Stimulated activated CD4-positive, alpha-beta T cell treated with anti-CD3 and anti-CD28 coated beads, Interleukin-12 subunit alpha, Interleukin-12 subunit beta, amount 100 ng/mL, for 48 hours (primary cell): ENCODE results near the gene PHKA2.
"Not testable (repeated sequence)": the region's sequence is repeated elsewhere in the genome, so short reads cannot be mapped to it uniquely, and the experiment has no call there.

ENCODE experiments used
- DNase-seq, 3 donors: peaks; one replicate each; pipeline ENCODE4 v3.0.0-alpha.2; 2020; ENCODE audit warnings: low read depth in 2 of 3, low spot score in 1 of 3

The PHKA2 gene, protein sequence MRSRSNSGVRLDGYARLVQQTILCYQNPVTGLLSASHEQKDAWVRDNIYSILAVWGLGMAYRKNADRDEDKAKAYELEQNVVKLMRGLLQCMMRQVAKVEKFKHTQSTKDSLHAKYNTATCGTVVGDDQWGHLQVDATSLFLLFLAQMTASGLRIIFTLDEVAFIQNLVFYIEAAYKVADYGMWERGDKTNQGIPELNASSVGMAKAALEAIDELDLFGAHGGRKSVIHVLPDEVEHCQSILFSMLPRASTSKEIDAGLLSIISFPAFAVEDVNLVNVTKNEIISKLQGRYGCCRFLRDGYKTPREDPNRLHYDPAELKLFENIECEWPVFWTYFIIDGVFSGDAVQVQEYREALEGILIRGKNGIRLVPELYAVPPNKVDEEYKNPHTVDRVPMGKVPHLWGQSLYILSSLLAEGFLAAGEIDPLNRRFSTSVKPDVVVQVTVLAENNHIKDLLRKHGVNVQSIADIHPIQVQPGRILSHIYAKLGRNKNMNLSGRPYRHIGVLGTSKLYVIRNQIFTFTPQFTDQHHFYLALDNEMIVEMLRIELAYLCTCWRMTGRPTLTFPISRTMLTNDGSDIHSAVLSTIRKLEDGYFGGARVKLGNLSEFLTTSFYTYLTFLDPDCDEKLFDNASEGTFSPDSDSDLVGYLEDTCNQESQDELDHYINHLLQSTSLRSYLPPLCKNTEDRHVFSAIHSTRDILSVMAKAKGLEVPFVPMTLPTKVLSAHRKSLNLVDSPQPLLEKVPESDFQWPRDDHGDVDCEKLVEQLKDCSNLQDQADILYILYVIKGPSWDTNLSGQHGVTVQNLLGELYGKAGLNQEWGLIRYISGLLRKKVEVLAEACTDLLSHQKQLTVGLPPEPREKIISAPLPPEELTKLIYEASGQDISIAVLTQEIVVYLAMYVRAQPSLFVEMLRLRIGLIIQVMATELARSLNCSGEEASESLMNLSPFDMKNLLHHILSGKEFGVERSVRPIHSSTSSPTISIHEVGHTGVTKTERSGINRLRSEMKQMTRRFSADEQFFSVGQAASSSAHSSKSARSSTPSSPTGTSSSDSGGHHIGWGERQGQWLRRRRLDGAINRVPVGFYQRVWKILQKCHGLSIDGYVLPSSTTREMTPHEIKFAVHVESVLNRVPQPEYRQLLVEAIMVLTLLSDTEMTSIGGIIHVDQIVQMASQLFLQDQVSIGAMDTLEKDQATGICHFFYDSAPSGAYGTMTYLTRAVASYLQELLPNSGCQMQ

DNA sequence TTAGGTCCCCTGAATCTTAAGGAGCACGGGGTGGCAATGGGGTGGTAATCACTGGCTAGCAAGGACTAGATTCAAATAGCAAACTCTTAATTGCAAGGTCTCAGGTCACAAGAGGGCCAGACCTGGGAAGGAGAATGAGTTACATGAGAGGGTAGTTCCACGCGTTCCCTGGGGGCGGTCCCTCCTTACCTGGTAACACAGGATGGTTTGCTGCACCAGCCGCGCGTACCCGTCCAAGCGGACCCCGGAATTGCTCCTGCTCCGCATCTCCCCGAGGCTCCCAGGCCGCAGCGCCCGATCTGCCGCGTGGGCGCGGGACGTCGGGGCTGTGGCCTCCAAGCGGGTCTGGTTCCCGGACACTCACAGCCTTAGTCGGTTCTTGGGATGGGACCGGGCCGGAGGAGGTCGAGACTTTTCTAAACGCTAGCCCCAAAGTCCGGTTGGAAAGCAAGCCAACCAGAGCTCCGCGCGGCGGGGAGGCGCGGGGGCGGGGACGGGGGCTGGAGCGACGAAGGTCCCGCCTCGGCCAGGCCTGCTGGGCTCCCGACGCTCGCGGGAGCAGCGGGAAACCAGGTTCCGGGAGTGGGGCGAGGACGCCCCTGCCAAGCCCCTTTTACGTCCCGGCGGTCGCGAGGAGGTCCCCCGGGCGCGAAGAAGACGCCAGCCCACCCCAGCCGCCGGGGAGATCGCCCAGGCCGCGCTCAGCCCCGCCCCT lies at the start of gene PHKA2:
Gene PHKA2, minus strand, starts transcription at position 449 of the 715 bp plus-strand sequence. Its CDS starts 182 bp downstream, at position 267.
- peak in 2 of 3 donors; percentile 17 to 31 for DNase-seq

DNA sequence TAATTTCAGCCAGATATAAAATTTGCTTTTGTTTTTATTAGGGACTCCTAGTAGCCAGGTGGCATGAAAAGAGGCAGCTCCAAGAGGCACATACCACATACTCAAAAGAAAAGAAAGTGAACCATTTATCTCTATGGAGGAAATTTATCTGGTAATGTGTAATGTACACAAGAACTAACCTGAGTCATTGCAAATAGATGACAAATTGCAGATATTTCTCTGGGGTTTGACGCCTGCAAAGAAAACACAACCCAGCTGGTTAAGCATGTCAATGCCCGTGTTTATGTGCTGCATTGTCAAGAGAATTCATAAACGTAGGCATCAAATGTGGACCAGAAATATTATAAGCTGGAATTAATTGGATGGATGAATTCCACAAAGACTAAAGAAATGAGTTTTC lies 46.9 kb upstream of the PHKA2 start:
- no peak for DNase-seq

DNA sequence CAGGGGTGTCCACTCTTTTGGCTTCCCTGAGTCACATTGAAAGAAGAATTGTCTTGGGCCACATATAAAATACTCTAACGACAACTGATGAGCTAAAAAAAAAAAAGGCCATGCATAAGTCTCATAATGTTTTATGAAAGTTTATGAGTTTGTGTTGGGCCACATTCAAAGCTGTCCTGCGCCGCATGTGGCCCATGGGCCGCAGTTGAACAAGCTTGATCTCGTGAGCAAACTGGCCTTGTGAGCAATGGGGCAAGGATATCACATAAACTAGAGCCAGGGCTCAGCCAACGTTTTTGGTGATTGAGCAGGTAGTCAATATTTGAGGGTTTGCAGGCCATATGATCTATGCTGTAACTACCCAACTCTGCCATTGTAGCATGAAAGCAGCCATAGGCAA lies 44.6 kb upstream of the PHKA2 start:
- no peak for DNase-seq

- no peak for DNase-seq
These were observed 40.5 kb upstream of the PHKA2 start for GRCh38 chrX:19024366-19024765.

DNA sequence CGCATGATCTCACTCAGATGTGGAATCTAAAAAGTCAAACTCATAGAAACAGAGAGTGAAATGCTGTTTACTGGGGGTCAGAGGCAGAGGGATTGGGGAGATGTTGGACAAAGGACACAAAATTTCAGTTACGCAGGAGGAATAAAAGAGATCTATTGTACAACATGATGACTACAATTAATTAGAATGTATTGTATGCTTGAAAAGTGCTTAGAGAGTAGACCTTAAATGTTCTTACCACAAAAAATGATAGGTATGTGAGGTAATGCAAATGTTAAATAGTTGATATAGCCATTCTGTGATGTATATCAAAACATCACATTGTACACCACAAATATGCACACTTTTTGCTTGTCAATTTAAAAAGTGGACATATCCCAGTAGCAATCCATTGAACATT lies 36.1 kb upstream of the PHKA2 start:
- no peak for DNase-seq

- no peak for DNase-seq
These were observed 33.4 kb upstream of the PHKA2 start for GRCh38 chrX:19017271-19017670.

DNA sequence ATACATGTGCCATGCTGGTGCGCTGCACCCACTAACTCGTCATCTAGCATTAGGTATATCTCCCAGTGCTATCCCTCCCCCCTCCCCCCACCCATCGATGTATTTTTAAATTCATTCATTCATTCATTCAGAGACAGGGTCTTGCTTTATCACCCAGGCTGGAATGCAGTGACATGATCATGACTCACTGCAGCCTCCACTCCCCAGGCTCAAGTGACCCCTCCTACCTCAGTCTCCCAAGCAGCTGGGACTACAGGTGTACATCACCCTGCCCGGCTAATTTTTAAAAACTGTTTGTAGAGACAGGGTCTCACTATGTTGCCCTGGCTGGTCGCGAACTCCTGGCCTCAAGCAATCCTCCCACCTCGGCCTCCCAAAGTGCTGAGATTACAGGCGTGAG lies 32.7 kb upstream of the PHKA2 start:
- not testable (repeated sequence) for DNase-seq

- no peak for DNase-seq
These were observed 24.0 kb upstream of the PHKA2 start for GRCh38 chrX:19007868-19008267.

DNA sequence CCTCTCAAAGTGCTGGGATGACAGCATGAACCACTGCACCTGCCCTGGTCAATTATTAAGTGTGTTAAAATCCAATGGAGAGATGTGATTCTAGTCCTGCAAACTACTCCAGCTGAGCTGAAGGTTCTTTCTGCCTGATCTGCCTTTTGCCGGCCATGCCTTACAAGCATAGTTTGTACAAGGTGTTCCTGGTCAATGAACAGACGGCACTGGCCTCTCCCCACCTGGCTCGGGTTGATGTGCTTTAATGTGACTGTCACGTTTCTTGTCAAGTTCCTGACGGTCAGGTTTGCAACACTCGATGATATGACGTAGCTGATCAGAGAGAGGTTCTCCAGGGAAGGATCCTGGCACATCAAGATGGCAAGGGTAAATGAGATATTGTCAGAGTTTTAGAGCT lies 23.1 kb upstream of the PHKA2 start:
- no peak for DNase-seq

- no peak for DNase-seq
These were observed 22.0 kb upstream of the PHKA2 start for GRCh38 chrX:19005909-19006308.

DNA sequence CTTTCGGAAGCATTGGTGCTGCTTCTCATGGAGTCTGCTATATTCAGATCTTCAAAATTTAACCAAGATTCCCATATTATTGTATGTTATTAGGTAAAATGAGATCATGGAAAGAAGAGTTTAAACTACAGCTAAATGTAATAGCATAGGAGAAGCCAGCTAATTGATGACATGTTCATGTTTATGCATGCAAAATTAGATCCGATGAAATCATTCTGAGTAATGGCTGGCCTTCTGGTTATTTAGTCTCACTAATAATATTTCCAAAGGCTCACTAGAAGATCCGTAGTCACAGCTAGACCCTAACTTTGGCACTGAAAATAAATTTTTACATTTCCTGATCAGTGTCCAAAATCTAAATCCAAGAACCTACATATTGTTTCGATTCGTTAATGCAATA lies 19.8 kb upstream of the PHKA2 start:
- DNase-seq: no peak

DNA sequence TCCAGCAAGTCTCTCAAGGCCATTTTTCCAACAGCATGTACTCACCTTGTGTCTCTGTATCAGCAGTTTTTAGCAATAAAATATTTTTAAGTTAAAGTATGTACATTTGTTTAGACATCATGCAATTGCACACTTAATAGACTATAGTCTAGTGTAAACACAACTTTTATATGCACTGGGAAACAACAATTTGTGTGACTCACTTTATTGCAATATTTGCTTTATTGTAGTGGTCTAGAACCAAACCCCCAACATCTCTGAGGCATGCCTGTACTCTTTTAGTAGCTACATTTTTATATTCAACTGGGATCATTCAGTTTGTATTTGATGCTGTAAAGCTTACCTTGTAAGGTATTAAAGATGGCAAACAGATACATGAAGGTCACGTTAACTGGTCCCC lies 14.7 kb upstream of the PHKA2 start:
- no peak for DNase-seq

- DNase-seq: no peak
These were observed 14.0 kb upstream of the PHKA2 start for GRCh38 chrX:18997916-18998315.

GRCh38 chrX:18996536-18996935 lies 12.6 kb upstream of the PHKA2 start:
- DNase-seq: no peak

DNA sequence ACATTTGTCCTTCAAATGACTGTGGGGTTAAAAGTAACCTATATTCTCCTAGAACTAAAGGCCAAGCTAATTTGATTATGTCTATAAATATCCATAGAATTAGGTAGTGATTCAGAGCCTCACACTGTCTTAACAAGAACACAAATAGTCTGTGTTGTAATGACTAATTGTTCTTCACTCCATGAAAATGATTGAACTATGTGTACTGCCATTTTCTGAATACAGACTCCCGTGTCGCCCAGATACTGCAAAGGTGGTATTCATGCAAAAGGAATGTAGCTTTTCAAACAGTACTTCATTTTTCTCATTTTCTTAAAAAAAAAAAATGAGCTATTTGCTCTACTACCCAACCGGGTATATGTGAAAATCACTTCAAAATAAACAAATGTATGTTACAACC lies 11.3 kb upstream of the PHKA2 start:
- DNase-seq: no peak

GRCh38 chrX:18994713-18995112 lies 10.8 kb upstream of the PHKA2 start:
- no peak for DNase-seq

DNA sequence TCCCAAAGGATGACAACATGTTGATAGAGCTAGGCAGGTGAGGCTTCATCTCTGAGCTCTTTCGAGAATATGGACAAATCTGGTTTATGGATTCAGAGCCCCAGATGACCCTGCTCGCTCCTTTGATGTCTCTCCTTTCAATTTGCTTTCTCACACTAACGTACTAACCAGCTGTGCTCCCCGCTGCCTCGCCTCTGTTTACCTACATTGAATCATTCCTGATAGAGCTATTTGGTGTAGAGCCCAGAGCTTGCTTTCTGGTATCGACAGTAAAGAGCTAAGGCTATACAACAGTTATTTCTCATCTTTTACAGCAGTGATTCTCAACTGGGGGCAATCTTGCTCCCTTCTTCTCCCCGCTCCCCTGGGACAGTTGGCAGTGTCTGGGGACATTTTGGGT lies 8.9 kb upstream of the PHKA2 start:
- no peak for DNase-seq

DNA sequence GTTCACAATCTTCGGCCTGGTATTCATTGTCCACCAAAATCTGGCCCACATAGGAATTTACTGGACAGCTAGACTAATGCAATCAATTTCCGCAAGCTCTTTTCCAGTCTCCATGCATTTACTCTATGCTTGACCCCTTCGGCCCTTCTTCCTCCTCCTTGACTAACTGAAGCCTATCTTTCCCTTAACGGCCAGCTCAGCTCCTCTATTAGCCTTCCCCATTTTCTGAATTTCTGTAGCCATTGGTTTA lies 1.2 kb upstream of the PHKA2 start:
- DNase-seq: no peak

- DNase-seq: peak; percentile 65 to 75 (median 71)
These were observed 669 bp upstream of the PHKA2 start for GRCh38 chrX:18984381-18985185.

GRCh38 chrX:18981124-18981807 lies 2.6 kb downstream of the PHKA2 start:
- DNase-seq: no peak
